ENCODE data around the gene ATP5PB.

ATP5PB gene

DNA sequence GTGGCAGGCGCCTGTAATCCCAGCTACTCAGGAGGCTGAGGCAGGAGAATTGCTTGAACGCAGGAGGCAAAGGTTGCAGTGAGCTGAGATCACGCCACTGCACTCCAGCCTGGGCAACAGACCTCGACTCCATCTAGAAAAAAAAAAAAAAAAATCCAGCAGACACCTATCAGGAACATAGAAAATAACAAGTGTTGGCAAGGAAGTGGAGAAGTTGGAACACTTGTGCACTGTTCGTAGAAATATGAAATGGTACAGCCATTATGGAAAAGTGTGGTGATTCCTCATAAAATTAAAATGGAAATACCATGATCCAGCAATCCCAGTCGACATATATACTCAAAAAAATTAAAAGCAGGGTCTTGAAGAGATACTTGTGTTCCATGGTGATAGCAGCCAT lies 12.5 kb downstream of the ATP5PB start:
- H3K36me3 Mint-ChIP-seq (ENCODE audit: low read depth): peaks cover 57% of the 10 kb centered on the region
- H3K27ac Mint-ChIP-seq: no peak overlapping the region
- no peaks in the 10 kb centered on the region for H3K27me3 Mint-ChIP-seq
- peaks cover 12% of the 10 kb centered on the region for H3K4me1 Mint-ChIP-seq (ENCODE audit: low read depth)
- no peaks in the 10 kb centered on the region for H3K9me3 Mint-ChIP-seq
- H3K4me3 Mint-ChIP-seq: no peak overlapping the region

DNA sequence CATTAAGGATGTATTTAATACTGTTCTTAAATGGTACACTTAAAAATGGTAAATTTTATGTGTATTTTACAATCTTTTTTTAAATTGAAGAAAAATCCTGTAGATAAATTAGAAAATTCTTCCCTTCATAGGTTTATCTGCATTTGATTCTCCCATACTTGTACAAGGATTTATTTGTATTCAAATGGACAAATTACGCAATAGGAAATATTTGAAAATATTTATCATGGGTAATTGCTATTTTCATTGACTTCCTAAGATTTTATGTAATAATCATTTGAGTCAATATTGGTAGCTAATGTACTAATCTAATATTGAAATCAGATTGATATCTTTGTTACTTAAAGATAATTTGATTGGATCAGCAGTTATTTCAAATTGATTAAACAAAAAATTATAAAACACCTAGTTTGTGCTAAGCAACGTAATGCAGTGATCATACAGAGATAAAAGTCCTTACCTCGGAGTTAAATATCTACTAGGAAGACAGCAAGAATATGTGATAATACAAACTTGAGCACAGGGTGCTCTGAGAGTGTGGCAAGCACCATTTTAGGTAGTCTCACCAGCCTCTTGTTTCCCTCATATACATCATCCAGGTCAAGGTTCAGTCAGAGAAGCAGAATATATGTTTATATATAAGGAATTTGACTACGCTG lies 13.2 kb downstream of the ATP5PB start:
- Mint-ChIP-seq H3K36me3 (ENCODE audit: low read depth) (peaks cover 52% of the 10 kb centered on the region), H3K9me3 (no peaks in the 10 kb centered on the region), H3K4me1 (ENCODE audit: low read depth) (peaks cover 12% of the 10 kb centered on the region), H3K27me3 (no peaks in the 10 kb centered on the region), H3K27ac (no peak overlapping the region), H3K4me3 (no peak overlapping the region)

DNA sequence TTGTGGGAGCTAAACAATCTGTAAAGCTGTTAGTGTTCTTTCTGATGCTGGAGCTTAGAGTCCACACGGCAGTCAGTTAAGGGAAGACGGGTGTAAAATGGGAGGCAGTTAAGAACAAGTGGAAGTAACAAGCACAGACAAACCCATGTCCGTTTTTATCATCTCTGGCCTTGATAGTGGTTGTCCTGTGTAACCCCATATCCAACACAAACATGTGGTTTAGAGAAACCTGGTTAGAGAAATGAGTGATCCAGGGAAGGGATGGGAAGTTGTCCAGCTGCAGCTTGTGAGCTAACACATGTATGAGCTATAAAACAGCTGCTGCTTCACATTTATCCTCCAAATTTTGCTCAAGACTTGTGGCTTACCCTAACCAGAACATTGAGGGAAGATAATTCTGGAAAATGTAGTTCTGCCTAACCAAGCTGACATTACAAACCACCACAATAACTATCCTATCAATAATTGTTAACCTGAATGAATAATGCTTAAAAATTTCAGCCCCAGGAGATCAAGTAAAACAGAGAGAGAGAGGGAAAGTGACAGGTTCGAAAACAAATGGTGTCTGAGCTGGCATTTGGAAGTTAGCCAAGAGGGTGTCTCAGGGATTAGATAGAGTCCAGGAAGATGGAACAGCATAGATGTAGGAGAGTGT lies 13.9 kb downstream of the ATP5PB start:
- Mint-ChIP-seq H3K36me3 (ENCODE audit: low read depth) (peaks cover 50% of the 10 kb centered on the region), H3K4me1 (ENCODE audit: low read depth) (peaks cover 12% of the 10 kb centered on the region), H3K27ac (no peak overlapping the region), H3K9me3 (no peaks in the 10 kb centered on the region), H3K27me3 (no peaks in the 10 kb centered on the region), H3K4me3 (no peak overlapping the region)

DNA sequence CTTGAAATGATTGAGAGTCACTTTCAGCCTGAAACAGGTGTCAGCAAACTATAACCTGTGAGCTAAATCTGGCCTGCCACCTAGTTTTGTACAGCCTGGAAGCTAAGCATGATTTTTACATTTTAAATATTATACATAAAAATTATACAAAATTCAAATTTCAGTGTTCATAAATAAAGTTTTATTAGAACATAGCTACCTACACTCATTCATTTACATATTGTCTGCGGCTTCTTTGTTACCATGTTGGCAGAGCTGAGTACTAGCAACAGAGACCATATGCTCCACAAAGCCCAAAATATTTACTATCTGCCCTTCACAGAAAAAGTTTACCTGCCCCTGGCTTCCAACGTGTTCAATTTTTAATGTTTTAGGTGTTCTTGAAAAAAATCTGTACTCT lies 16.5 kb downstream of the ATP5PB start:
- peaks cover 8% of the 10 kb centered on the region for H3K4me1 Mint-ChIP-seq (ENCODE audit: low read depth)
- H3K27me3 Mint-ChIP-seq: no peaks in the 10 kb centered on the region
- no peak overlapping the region for H3K27ac Mint-ChIP-seq
- no peaks in the 10 kb centered on the region for H3K9me3 Mint-ChIP-seq
- H3K4me3 Mint-ChIP-seq: no peak overlapping the region
- H3K36me3 Mint-ChIP-seq (ENCODE audit: low read depth): peaks cover 28% of the 10 kb centered on the region

DNA sequence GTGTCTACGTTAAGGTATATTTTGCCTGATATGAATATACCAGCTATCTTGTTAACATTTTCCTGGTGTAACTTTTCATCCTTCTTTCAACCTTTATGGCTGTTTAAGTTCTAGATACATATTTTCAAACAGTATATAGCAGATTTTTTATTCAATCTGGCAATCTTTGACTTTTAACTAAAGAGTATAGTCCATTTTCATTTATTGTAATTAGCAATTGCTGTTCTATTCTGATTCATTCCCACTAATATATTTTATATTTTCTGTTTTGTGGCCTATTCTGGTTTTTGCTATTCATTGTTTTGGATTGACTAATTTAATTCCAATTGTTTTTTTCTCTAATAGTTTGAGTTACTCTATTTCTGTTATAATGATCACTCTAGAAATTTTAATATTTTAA lies 17.2 kb downstream of the ATP5PB start:
- Mint-ChIP-seq H3K27ac (no peak overlapping the region), H3K9me3 (no peaks in the 10 kb centered on the region), H3K27me3 (no peaks in the 10 kb centered on the region), H3K4me1 (ENCODE audit: low read depth) (peaks cover 8% of the 10 kb centered on the region), H3K4me3 (no peak overlapping the region), H3K36me3 (ENCODE audit: low read depth) (peaks cover 28% of the 10 kb centered on the region)

DNA sequence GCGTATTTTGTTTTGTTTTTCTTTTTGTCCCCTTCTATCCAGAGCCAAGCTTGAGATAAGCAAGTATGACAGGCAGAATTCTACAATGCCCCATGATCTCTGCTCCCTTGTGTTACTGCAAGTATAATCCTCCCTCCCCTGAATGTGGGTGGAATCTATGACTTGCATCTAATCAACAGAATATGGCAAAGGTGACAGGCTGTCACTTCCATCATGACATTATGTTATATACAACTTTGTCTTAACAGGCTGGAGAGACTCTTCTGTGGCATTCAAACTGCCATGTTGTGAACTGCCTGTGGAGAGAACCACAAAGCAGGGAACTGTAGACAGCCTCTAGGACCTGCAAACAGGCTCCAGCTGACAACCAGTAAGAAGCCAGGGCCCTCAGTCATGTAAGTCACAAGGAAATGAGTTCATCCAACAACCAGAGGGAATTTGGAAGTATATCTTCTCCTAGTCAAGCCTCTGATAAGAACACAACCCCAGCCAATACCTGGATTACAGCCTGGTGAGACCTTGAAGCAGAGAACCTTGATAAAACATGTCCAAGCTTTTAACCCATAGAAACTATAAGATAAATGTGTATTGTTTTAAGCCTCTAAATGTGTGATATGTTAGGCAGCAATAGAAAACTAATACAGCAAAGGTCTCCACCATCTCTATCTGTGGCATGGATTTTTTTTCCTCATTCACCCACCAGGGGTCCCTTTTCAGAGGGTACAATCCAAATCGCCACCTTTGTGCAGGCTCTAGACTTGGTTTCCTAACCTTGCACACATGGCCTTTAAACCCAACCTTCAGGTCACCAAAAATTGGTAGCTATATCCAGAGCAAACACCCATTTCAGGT lies 18.8 kb downstream of the ATP5PB start:
- Mint-ChIP-seq H3K9me3 (no peaks in the 10 kb centered on the region), H3K4me3 (no peak overlapping the region), H3K27ac (no peak overlapping the region), H3K27me3 (no peaks in the 10 kb centered on the region), H3K4me1 (ENCODE audit: low read depth) (peaks cover 6% of the 10 kb centered on the region), H3K36me3 (ENCODE audit: low read depth) (peaks cover 18% of the 10 kb centered on the region)

DNA sequence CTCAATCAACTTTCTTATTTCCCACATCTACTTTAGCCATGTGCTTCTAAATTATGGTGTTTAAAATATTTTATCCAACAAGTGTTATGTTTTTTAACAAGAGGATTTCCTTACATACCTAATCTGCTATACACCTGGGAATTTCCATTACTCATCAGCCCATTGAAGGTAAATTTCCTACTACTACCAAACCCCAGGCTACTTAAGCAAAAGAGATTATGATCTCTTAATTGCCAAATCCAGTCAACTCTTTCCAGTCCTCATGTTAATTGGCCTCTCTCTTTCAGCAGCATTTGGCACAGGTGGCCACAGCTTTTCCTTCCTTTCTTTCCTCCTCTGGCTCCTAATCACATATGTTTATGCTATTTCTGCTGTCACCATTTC lies 19.4 kb downstream of the ATP5PB start:
- Mint-ChIP-seq H3K4me1 (ENCODE audit: low read depth) (peaks cover 5% of the 10 kb centered on the region), H3K9me3 (no peaks in the 10 kb centered on the region), H3K4me3 (no peak overlapping the region), H3K36me3 (ENCODE audit: low read depth) (peaks cover 13% of the 10 kb centered on the region), H3K27me3 (no peaks in the 10 kb centered on the region), H3K27ac (no peak overlapping the region)

DNA sequence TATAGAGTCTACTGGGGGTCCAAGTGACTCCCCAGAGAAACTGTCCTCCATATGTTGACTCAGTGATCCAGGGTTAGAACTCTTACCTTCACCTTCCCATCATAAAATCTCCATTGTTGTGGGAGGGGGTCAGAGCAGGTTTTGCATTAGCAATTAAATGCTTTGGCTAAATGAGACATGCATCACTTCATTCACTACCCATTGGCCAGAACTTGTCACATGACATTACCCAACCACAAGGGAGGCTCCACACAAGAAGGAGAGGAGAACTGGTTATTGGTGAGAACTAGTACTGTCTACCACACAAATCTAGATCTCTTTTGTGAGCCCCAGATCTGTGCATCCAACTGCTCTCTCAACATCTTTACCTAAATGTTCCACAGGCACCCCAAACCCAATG lies 20.3 kb downstream of the ATP5PB start:
- Mint-ChIP-seq H3K27me3 (no peaks in the 10 kb centered on the region), H3K4me3 (no peak overlapping the region), H3K36me3 (ENCODE audit: low read depth) (peaks cover 13% of the 10 kb centered on the region), H3K27ac (no peak overlapping the region), H3K4me1 (ENCODE audit: low read depth) (peaks cover 13% of the 10 kb centered on the region), H3K9me3 (no peaks in the 10 kb centered on the region)

DNA sequence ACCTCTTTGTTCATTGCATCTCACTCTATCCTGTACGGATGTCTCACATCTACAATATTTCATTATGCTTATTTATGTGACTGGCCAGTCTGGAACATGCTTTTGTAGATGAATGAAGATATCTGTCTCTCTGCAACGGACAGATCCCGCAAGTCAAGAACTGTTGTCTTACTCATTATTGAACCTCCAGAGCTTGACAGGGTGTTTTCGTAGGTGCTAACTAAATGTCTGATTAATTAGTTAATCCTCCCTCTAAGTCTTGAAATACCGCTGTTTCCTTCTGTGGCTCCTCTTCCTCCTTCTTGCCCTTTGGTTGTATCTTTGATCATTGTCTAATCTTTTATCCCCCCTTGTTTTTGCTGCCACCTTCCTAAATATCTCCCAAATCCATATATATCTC lies 21.3 kb downstream of the ATP5PB start:
- no peak overlapping the region for H3K4me3 Mint-ChIP-seq
- no peaks in the 10 kb centered on the region for H3K27me3 Mint-ChIP-seq
- H3K9me3 Mint-ChIP-seq: no peaks in the 10 kb centered on the region
- peaks cover 13% of the 10 kb centered on the region for H3K36me3 Mint-ChIP-seq (ENCODE audit: low read depth)
- H3K27ac Mint-ChIP-seq: no peak overlapping the region
- peaks cover 23% of the 10 kb centered on the region for H3K4me1 Mint-ChIP-seq (ENCODE audit: low read depth)

DNA sequence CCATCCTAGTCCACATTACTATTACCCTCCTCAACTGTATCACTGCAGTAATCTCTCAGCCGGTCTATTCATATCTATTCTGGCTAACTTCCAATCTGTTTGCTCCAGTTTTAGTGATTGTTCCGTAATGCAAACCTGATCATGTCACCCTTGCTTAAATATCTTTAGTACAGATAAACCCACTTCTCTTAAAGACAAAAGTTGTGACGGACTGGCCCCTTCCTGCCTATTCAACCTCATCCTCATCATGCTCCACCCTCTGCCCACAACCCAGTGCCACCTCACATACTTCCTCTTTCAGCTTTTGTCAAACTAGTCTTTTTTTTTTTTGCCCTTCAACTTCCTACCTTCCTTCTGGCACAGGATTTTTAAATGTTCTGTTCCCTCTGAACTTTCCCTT lies 21.7 kb downstream of the ATP5PB start:
- Mint-ChIP-seq H3K4me1 (ENCODE audit: low read depth) (peaks cover 27% of the 10 kb centered on the region), H3K27me3 (no peaks in the 10 kb centered on the region), H3K4me3 (no peak overlapping the region), H3K9me3 (no peaks in the 10 kb centered on the region), H3K27ac (no peak overlapping the region), H3K36me3 (ENCODE audit: low read depth) (peaks cover 13% of the 10 kb centered on the region)

DNA sequence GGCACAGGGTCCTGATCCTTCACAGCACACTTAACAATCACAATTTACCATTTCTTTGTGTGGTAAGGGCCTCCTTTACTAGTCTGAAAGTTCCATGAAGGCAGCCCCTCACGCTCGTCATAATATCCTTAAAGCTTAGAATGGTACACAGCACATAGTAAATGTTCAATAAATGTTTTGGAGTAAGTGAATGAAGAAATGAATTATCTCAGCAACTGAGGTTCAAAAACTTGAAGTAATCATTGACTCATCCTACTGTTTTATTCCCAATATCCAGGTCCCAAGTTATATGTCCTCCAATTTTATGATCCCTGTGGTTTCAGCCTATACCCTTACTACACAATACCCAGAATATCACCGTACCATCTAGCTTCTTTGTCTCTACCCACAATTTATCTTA lies 22.3 kb downstream of the ATP5PB start:
- Mint-ChIP-seq H3K27ac (no peak overlapping the region), H3K4me1 (ENCODE audit: low read depth) (peaks cover 33% of the 10 kb centered on the region), H3K36me3 (ENCODE audit: low read depth) (peaks cover 13% of the 10 kb centered on the region), H3K27me3 (no peaks in the 10 kb centered on the region), H3K9me3 (no peaks in the 10 kb centered on the region), H3K4me3 (no peak overlapping the region)

DNA sequence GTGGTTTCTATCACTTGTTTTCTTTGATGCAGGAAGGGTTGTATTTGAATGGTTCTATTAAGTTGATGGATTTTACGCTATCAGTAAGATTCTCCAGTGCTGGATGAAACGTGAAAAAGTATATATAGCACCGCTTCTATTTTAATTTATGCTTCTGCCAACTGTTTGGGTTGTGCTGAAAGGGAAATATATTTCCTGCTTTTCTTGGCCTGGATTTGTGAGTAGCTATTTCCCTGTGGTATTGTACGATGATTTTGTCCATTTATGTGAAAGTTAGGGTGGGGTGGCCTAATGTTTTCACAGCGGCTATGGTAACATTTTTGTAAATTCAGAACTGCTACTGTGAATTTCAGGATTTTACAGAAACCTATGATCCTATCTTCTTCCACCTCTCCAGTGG lies 24.8 kb downstream of the ATP5PB start:
- Mint-ChIP-seq H3K4me3 (peak overlapping the region; percentile 74), H3K9me3 (no peaks in the 10 kb centered on the region), H3K27me3 (no peaks in the 10 kb centered on the region), H3K4me1 (ENCODE audit: low read depth) (peaks cover 55% of the 10 kb centered on the region), H3K36me3 (ENCODE audit: low read depth) (peaks cover 26% of the 10 kb centered on the region), H3K27ac (peak overlapping the region; percentile 73)

DNA sequence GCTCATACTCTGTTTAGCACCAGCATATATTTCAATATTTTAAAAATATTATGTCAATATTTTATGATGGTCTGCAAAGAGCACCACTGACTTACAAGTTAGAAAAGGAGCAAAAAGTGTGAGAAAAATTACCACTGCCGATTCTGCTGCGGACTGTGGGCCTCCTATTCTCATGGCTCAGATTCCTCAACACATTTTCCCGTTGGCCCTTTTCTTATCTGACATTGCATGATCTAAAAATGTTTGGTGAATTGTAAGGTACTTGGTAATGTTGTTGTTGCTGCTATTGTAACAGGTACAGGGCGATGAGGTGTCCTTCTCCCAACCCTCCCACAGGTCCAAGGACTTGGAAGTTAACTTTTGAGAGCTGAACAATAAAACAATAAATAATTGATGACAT lies 25.3 kb downstream of the ATP5PB start:
- Mint-ChIP-seq H3K4me3 (peak overlapping the region; percentile 74), H3K4me1 (ENCODE audit: low read depth) (peaks cover 55% of the 10 kb centered on the region), H3K27ac (peak overlapping the region; percentile 73), H3K27me3 (no peaks in the 10 kb centered on the region), H3K9me3 (no peaks in the 10 kb centered on the region), H3K36me3 (ENCODE audit: low read depth) (peaks cover 26% of the 10 kb centered on the region)

DNA sequence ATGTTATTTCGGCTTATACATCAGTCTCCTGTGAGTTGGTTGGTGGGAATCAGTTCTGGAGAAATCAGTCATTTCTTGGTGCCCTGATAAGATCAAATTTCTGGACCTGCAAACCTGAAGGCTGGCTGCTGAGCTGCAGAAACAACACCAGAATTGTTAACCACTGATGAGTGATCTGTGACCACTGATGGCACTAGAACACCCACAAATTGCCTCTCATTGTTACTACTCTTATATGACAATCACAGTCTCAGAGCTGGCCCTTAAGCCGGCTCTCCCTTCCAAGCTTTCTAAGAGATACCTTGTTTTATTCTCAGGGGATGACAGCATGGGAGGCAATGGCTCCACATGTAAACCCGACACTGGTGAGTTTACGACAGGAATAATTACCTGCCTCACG lies 26.4 kb downstream of the ATP5PB start:
- H3K27me3 Mint-ChIP-seq: no peaks in the 10 kb centered on the region
- peak overlapping the region; percentile 74 for H3K4me3 Mint-ChIP-seq
- peaks cover 26% of the 10 kb centered on the region for H3K36me3 Mint-ChIP-seq (ENCODE audit: low read depth)
- peaks cover 58% of the 10 kb centered on the region for H3K4me1 Mint-ChIP-seq (ENCODE audit: low read depth)
- no peaks in the 10 kb centered on the region for H3K9me3 Mint-ChIP-seq
- H3K27ac Mint-ChIP-seq: peak overlapping the region; percentile 91

DNA sequence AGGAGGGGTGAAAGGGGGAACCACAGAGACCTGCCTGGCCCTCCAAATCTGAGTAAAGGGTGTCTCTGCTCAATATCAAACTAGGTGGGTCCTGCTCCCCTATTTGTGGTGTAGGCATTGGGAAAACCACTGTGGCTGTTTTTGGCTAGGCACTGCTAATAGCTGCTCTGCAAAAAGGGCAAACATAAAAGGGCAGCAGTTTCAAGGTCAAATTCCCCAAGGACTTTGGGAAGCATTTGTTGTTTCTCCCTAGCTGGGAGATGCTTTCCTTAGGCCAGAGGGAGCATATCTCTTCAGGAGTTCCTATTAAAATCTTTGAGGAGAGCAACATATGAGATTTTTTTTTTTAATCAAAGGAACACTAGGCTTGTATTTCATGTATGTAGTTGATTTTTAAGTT lies 26.9 kb downstream of the ATP5PB start:
- Mint-ChIP-seq H3K27me3 (no peaks in the 10 kb centered on the region), H3K4me3 (peak overlapping the region; percentile 74), H3K27ac (peak overlapping the region; percentile 91), H3K4me1 (ENCODE audit: low read depth) (peaks cover 60% of the 10 kb centered on the region), H3K9me3 (no peaks in the 10 kb centered on the region), H3K36me3 (ENCODE audit: low read depth) (peaks cover 26% of the 10 kb centered on the region)

Data from stimulated activated naive CD8-positive, alpha-beta T cell treated with anti-CD3 and anti-CD28 coated beads, Interleukin-15, Interleukin-2, amounts not matched to agents 100 ng/mL and 50 ng/mL, for 24 hours (primary cell).